Measurements from ENCODE around the gene RYR3.

Gene RYR3

DNA sequence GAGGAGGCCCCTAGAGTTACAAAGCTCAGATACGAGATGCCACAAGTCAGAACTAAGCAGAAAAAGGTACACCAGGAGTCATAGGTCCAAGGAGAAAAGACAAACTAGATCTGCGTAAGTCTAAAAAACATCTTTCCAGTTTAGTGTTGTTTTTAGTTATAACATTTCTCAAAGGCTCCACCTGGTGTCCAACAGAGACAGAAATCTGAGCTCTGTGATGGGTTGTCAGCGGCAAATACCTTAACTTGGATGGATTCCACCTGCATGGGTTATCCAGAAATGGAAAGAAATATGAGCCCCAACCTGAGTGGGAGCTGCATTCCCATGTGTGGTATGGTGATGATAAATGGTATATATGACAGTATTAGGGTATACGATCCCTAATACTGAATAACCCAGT is 418.9 kb downstream of the RYR3 start:
- no peak for DNase-seq

DNA sequence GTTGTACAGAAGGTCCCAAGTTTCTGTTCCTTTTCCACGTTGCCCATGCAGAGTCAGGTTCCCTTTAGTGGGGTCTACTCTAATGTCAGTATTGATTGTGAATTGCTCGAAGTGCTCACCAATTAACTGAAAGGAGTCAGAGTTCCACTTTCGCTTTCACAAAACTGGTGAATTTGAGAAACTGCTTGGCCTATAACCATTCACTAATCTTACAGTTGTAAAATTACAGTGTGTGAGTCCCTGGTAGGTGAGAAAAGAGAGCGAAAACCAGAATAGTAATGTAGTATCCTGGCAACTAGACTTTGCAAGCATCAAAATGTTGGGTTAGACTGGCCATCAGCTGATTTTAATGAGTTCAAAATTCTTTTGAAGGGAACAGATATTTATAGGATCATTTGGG is 420.0 kb downstream of the RYR3 start:
- DNase-seq = no peak

DNA sequence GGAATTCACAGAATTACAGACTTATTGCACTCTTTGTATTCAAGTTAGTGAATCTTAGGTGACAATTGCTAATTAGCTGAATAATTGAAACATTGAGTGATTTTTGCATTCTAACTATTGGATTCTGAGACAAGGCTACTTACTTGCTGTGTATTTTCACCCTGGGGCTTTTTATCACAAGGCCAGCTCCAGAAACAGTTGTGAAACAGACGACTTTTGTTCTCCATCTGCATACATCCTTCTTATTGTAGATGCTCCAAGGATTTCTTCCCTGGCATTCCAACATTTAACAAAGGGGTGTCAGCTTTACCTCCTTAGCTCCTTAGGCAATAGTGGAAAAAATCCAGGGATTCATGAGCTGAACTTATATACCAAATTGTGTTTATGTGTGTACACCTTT is 424.4 kb downstream of the RYR3 start:
- DNase-seq = no peak

DNA sequence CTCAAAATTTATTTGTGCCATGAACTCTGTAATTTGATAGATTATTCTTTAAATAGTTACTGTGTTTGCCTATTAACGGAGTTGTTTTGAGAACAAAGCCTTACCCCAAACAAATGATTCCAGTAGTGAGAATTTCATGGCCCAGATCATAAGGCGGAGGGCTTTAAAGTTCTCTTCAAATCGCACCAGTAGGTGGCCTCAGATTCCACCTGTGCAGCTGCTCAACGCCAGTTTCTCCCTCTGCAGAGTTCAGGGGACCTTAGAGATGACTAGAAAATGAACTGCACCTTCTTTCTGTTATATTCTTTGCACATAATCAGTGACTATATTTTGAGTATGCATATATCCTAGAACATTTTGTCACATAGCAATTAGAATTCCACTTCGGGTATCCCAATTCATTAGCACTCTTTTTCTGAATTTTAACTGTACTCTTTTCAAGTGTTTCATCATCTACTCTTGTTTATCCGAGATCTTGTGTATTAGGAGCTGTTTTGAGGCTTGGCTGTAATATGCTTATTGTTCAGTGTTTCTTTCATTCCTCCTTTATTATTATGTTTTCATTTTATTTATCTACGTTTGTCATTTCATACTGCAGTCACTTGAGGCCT is 425.0 kb downstream of the RYR3 start:
- peak; percentile 13 for DNase-seq

DNA sequence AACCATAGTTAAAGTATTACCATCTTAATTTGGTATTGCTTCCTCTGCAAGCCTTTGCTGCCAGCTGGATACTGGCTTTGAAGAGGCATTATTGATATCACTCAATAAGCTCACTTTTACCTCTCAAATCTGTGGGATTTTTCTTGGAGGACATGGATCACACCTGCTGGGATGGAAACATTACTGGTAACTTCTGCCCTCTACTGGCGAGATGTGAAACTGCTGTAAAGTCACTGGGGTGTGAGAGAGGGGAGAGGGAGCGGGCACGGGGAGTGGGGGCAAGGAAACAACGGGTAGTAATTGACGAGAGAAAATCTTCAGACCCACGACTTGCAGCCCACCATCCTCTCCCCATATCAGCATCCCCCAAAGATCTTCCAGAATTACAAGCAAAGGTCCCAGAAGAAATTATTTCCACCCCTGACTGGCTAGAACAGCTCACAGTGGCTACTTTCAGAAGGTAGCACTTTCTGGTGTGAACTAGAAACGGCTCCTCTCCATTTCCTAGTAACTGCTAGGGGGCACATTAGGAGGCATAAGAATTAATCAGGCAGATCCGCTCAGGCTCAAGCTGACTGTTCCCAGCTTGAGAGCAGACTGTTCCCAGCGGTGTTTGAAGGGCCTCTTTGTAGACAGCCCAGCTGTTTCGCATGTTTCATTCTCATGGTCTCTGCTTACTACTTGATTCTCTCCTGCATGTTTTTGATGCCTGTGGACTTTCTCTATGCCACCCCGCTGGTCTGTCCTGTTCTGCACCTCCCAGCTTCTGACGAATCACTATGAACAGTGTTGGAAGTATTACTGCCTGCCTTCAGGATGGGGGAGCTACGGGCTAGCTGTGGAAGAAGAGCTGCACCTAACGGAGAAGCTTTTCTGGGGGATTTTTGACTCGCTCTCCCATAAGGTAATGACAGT is 427.2 kb downstream of the RYR3 start:
- no peak for DNase-seq

DNA sequence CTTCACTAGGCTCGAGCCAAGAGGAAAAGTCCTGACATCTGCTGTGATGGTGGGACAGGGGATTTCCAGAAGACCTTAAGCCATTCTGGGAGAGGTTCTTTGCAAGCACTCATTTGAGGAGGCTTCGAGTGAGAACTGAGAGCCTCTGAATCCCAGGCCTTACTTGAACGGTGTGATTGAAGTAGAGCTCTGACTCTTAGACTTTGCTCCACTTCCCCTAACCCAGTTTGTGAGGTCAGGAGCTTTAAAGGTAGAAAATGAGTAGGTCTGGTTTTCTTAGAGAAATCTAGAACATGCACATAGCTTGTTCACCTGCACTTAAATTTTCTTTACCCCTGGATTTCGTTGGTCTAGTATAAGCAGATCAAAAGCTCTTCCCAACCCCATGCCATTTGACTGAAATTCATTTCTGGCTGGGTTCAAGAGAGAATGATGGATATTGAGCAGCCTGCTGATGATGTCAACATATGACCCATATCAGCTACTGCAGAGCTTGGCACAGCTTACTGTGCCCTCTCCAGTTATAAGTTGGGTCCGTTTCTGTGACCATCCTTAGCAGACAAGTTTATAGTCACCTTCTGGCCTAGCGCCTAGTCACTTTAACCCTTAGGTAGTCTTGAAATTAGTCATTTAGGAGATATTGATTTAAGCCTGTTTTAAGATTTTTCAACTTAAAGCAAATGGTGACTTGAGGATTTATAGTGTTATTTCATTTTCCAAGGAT is 428.3 kb downstream of the RYR3 start:
- no peak for DNase-seq

DNA sequence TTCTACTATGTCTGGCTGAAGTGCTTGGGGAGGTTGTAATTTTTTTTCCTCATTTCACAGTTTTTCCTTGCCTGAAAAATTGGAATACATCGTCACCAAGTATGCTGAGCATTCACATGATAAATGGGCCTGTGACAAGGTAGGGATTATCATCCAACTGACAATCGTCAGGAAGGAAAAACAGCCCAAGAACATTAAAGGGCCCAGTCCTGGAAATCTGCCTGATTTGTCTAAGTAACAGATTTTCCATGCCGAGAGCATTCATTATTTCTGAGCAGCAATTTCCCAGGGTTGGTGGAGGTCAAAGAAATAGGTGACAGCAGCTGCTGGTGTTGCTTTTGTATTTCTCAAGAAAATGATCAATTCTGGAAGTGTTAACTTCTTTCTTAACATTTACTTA is 431.5 kb downstream of the RYR3 start:
- peak; percentile 8 for DNase-seq

DNA sequence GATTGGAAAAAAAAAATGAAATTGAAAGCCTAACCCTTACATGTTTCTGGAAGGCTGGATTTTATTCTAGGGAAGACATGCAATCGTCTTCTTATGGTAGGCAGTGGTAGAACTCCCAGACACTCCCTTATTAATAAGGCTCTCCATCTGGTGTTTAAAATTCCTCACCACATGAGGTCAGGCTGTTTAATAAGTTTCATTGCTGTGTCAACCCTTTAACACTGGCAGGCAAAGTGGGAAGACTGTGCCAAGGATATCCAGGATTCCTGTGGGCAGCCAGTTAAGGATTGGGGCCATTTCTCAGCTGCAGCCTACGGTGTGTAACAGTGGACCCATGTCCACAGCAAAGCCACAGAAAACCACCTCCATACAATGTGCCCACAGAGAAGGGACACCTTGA is 432.0 kb downstream of the RYR3 start:
- no peak for DNase-seq

DNA sequence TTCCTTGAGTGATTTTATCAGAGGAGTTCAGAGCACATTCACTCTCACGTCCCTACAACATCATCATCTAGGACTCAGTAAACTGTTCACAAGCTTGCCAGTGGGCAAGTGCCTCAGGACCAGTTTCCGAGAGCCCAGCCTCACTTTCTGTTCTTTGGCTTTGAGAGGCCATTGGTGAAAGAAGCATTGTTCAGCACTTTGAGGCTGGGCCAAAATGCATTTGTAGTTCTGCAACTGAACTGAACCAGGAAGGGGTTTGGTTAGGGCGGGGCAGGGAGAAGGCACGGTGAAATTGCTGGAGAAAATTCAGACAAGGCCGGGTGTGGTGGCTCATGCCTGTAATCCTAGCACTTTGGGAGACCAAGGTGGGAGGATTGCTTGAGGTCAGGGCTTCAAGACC is 435.4 kb downstream of the RYR3 start:
- DNase-seq = no peak

DNA sequence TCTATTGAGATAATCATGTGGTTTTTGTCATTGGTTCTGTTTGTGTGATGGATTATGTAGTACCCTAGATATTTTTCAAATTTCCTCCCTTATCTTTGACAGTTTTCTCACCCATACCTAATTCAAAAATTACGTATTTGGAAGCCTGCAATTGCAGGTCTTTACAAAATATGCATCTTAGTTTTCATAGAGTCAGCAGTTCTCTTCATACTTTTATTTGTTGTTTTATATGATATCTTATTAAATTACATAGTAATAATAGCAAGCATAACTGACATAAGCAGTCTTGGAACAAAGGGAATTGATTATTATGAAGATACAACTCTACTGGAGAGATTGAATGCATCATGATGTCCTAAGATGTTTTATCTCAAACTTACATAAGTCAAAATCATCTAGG is 442.2 kb downstream of the RYR3 start:
- no peak for DNase-seq

DNA sequence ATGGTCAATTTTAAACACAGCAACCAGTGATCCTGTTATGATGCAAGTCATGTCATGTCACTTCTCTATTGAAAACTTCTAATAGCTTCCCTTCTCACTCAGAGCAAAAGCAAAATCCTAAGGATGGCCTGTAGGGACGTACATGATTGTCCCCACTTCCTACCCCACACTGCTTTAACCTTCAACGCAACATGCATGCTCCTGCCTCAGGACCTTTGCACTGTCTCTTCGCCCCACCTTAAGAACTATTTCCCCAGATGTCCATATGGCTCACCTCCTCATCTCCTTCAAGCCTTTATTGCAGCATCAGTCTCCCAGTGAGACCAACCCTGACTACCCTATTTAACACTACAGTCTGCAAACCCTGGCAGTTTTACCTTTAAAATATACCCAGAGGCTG is 443.5 kb downstream of the RYR3 start:
- no peak for DNase-seq

DNA sequence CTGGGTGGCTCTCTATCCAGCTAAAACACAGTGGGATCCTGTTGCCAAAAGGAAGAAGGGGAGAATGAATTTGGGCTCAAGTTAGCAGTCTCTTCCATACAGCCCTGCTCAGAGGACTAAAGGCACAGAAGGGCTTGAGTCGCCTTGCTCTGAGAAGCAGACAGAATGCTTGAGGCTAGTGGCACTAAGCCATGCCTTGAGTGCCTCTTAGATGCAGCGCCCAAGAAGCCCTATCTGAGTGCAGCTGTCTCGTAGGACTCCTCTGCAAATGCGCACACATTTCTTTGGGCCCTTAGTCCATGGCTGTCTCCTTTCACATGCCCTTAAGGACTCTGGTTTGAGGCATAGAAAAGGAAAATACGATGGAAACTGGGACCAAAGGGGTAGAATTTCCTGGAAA is 446.2 kb downstream of the RYR3 start:
- no peak for DNase-seq

DNA sequence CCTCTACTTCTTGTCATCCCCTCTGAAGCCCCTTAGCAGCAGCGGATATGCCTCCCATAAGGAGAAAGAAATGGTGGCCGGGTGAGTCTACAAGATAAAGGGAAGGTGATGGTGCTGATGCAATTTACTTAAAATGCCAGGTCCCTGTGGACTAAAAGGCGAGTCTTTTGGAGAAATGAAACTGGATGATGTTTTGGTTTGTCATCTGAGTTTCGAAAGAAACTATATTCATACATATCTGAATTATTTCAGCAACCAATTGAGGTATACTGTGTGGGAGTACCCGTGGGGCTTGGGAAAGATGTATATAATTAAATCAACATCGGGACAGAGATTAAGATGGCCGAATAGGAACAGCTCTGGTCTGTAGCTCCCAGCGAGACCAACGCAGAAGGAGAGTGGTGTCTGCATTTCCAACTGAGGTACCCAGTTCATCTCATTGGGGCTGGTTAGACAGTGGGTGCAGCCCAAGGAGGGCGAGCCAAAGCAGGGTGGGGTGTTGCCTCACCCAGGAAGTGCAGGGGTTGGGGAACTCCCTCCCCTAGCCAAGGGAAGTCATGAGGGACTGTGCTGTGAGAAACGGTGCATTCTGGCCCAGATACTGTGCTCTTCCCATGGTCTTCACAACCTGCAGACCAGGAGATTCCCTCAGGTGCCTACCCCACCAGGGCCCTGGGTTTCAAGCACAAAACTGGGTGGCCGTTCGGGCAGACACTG is 446.9 kb downstream of the RYR3 start:
- DNase-seq = no peak

DNA sequence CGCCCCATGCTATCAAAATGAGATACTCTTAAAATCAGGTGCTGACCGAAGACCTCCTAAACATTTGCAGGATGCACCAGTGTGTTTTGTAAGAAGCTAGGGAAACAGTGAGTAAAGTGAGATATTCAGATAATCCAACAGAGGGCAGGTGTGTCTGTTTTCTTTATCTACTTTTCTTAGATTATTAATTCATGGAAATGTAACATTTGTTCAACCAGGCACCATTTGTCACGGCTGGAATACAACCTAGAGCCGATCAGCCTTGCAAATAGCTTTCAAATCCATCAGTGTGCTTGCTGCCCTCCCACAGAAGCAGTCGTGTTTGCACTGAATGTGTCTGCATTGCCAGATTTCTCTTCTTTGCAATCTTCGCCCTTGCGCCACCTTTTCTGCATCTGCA is 455.6 kb downstream of the RYR3 start:
- DNase-seq = no peak

DNA sequence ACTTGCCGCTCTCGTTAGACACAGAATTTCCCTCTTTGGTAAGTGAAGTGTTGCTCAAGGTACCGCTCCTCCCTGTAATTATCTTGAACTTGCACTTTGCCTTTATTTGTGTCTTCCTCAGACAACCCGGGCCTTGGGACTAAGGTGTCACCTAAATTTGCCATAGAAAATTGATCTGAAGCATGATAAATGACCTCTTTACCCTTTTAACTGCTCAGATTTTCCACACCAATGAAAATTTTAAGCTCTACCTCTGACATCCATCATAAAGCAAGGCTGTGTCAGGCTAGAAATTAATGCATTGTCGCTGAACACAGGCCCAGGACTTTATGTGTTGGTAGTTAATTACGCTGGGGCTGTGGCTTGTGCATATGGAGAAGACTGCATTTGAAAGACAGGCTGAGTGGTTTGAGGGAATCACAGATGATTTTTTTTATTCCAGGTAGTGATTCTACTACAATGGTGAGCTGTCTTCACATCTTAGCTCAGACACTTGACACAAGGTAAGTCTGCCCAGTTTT is 458.0 kb downstream of the RYR3 start:
- DNase-seq = no peak

DNA sequence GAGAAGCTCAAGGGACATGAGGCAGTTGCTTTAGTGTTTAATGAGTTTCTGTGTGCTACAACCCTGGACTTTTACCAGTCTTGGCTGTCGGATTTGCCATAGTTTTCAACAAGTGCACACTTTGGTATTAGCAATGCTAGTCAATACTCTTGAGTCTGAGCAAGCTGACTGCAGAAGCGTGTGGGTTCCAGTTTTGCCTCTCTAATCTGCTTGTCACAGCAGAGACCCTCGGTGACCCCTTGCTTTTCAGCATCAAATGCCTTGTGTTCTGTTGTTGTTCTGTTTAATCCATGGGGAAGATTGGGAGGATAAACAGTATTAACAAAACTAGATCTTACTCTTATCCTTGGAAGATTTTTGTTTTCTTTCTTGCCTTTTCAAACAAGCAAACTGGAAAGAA is 463.2 kb downstream of the RYR3 start:
- no peak for DNase-seq

DNA sequence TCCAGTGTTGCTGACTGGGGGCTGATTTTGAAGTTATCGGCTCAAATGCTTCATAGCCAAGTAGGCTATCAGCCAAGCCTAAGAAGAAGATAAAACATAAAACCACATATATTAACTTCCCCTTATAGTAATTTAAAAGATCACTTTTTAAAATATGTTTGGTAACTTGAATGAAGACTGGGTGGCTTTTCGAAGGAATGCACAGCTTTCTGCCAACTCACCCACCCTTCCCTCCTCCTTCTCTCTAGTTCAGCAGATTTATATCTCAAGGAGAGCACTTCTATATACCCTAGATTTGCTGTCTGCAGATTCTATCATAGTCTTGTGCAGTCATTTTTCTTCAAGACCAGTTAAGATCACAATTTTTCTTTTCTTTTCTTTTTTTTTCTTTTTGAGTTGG is 468.1 kb downstream of the RYR3 start:
- no peak for DNase-seq

DNA sequence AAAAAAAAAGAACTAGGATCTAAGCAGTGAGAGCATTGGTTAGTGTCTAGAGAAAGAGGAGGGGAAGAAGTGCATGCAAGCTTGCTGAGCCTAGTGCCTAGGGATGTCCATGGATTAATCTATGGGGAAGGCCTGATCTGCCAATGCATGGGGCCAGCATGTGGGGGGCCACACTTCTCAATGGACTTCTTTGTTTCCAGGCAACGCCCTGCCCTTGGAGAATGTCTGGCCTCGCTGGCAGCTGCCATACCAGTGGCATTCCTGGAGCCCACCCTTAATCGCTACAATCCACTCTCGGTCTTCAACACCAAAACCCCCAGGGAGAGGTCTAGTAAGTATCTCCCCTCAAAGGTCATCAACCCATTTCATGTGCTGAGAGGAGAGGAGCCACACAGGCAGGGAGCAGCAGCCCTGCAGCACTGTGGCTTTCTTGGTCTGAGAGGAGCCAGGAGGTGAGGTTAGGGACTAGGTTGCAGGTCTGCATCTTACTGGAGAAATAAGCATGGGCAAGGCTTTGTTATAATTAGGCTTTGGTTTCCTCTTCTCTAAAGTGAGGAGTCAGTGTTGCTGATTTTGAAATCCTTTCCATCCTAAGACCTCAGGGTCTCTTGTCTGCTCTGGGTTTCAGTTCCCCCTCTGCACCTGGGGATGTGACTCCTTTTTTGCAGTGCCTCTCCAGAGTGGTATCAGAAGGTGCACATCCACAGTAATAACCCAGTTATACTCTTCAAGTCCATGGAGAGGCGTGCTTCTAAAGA is 469.4 kb downstream of the RYR3 start:
- DNase-seq = no peak

DNA sequence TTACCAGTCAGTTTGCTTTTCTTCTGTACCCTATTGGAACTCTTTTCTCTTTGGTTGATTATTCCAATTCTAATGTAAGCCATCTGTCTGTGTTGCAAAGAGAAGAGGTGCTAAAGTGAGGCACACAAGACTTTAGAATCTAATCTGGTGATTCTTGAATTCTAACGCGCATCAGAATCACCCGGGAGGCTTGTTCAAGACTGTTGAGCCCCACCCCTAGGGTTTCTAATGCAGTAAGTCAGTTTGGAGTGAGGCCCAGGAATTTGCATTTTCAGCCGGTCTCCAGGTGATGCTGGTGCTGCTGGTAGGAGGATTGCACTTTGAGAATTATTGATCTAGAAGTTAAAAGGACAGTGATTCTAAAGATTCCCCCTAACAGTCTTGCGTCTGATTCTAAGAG is 472.2 kb downstream of the RYR3 start:
- no peak for DNase-seq

DNA sequence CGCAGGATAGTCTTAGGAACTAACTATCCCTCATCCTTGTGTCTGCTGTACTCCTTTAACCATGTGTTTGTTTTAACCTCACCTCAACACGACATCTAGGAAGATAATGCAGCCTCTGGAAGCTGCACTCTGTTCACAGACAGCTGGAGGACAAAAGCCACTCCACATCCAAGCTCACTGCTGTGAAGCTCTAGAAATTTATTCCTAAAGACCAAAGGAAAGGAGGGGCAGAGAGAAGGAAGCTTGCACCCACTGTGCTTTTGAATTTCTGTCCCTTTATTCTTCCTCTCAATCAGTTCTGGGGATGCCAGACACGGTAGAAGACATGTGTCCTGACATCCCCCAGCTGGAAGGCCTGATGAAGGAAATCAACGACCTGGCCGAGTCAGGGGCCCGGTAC is 474.6 kb downstream of the RYR3 start:
- DNase-seq = no peak

DNA sequence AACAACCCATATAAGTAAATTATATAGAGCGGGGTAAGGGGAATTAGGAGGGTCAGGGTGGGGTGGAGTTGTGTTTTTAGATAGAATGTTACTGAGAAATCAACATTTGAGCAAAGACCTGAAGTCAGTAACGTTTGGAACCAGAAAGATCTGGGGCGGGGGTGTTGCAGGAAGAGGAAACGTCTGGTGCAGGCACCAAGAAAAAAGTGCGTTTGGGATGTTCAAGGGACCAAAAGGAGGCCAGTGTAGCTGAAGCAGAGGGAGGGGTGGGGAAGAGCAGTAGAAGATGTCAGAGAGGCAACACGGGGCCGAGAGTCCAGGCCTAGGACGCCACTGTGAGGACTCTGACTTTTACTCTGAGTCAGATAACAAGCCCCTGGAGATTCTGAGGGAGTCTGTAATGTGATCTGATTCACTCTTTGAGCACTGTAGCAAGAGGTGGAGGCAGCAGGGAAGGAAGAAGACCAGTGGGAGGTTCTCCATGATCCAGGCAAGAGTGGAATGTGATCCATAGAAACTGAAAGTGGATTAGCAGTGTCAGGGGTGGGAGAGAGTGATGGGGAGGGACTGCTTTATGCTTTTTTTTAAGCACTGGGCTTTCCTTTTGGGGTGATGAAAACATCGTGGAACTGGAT is 478.3 kb downstream of the RYR3 start:
- DNase-seq = no peak

DNA sequence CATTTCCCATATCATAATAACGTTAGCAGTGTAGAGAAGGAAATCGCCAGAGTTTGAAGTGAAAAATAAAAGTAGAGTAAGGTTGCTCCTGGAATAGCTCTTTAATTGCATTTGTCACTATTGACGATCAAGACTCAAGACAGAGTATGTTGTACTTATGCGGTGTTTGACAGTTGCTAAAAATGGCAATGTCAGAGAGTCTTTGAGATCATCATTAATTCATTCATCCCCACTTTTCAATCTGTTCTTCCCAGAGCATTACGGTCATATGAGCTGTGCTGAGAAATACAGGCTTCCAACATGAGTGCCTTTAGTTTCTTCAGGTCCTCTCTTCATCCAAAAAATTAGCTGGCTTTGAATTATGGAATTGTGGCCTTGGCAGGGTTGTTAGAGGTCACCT is 483.7 kb downstream of the RYR3 start:
- no peak for DNase-seq

Data from NCI-H2227 treated with DMSO at 0.1 percent for 48 hours (cell line).